PC-3 (cell line): ENCODE measurements around the gene PDE3B.

Experiments
- CTCF ChIP-seq: fragments of 300-600 bp; sonication (generic); conservative IDR thresholded peaks from 2 replicates; pipeline ENCODE4 v1.5.1; 2017; ENCODE audit warnings: antibody characterized with exemption, low read depth, mild to moderate bottlenecking, low read length
- EZH2 ChIP-seq: fragments of 300-600 bp; sonication (generic); IDR thresholded peaks from one replicate; pipeline ENCODE4 v1.6.1; 2017; ENCODE audit warnings: antibody characterized with exemption, mild to moderate bottlenecking, low read length; ENCODE audit not compliant: unreplicated experiment

GRCh38 chr11:14673824-14674405, 30.3 kb downstream of the PDE3B start:
- TF ChIP-seq CTCF (no peak), EZH2 (no peak)
